HG02885 (cell line): Measurements from ENCODE around the gene SGSM2.

Experiments
- ATAC-seq: cut with Tn5 transposase; IDR thresholded peaks from one replicate; pipeline ENCODE4 v1.9.1; 2021; ENCODE audit warnings: mild to moderate bottlenecking; ENCODE audit not compliant: unreplicated experiment, poor library complexity

The SGSM2 gene

GRCh38 chr17:2366747-2367494 is 29.6 kb downstream of the SGSM2 start:
- ATAC-seq = no peak

- no peak for ATAC-seq
Observed at GRCh38 chr17:2368359-2368758, 31.1 kb downstream of the SGSM2 start.

GRCh38 chr17:2369039-2369438 is 31.7 kb downstream of the SGSM2 start:
- ATAC-seq = no peak

GRCh38 chr17:2369551-2370210 is 32.4 kb downstream of the SGSM2 start:
- no peak for ATAC-seq

- ATAC-seq = no peak
Observed at GRCh38 chr17:2370211-2370589, 32.9 kb downstream of the SGSM2 start.

GRCh38 chr17:2371183-2372130 is 34.2 kb downstream of the SGSM2 start:
- ATAC-seq = no peak

- no peak for ATAC-seq
Observed at GRCh38 chr17:2372180-2372579, 34.9 kb downstream of the SGSM2 start.

GRCh38 chr17:2372681-2373080 is 35.4 kb downstream of the SGSM2 start:
- no peak for ATAC-seq

- ATAC-seq = no peak
Observed at GRCh38 chr17:2373179-2373578, 35.9 kb downstream of the SGSM2 start.

GRCh38 chr17:2374549-2375285 is 37.4 kb downstream of the SGSM2 start:
- no peak for ATAC-seq

GRCh38 chr17:2375406-2375805 is 38.1 kb downstream of the SGSM2 start:
- no peak for ATAC-seq

- ATAC-seq = no peak
Observed at GRCh38 chr17:2376107-2376506, 38.8 kb downstream of the SGSM2 start.

- ATAC-seq = no peak
Observed at GRCh38 chr17:2377659-2378058, 40.4 kb downstream of the SGSM2 start.

- ATAC-seq = no peak
Observed at GRCh38 chr17:2378905-2379304, 41.6 kb downstream of the SGSM2 start.

- ATAC-seq = no peak
Observed at GRCh38 chr17:2379489-2380225, 42.4 kb downstream of the SGSM2 start.

GRCh38 chr17:2380226-2380922 is 43.1 kb downstream of the SGSM2 start:
- ATAC-seq = no peak

- no peak for ATAC-seq
Observed at GRCh38 chr17:2380950-2381649, 43.8 kb downstream of the SGSM2 start.

GRCh38 chr17:2383628-2384167 is 46.4 kb downstream of the SGSM2 start:
- no peak for ATAC-seq
